Cardiac fibroblast (primary cell): ENCODE measurements around the gene RTCA.

ENCODE experiments used
- DNase-seq, 2 donors: peaks; one replicate each; pipeline versions ENCODE4 v3.0.0 to v3.0.0-alpha.2; 2010; ENCODE audit warnings: low read depth in 2 of 2
- H3K4me3 ChIP-seq, 2 donors: replicated peaks in 1 of 2; 1 replicate in 1 of 2; 2 replicates in 1 of 2; pipeline ENCODE4 v1.5.1; 2011; ENCODE audit warnings: low read depth in 2 of 2, low read length in 2 of 2, mild to moderate bottlenecking in 2 of 2, moderate library complexity in 1 of 2
- TF ChIP-seq, protein P1 (sequence below): IDR thresholded peaks from one replicate; pipeline ENCODE4 v1.5.1; 2011; ENCODE audit warnings: low read depth, mild to moderate bottlenecking, low read length, inconsistent platforms

RTCA gene

DNA sequence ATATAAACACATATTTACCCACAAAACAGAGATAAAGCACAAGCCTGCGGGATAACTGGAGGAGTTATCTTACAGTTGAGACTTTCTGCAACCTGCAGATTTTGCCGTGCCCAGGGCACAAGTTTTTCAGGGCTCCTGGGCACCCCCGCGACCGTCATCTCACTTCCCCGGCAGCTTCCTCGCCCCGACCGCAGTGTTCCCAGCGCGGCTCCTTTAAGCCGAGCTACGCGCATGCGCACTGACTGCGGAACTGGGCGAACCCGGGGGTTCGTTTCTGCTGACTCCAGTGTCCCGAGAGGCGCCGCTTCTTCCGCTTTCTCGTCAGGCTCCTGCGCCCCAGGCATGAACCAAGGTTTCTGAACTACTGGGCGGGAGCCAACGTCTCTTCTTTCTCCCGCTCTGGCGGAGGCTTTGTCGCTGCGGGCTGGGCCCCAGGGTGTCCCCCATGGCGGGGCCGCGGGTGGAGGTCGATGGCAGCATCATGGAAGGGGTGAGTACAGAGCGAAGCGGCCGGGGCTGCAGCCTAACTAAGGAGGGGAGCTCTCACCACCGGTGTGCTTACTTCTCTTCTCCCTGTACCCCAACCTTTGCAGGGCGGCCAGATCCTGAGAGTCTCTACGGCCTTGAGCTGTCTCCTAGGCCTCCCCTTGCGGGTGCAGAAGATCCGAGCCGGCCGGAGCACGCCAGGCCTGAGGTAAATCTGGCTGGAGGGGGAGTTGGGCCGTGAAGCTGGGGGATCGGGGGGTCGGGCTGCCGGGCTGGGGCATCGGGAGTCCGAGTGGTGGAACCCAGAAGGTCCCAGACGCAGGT is at the start of gene RTCA:
RTCA (plus strand) TSS at position 286 of the 810 bp plus-strand sequence; CDS start at position 446, 160 bp downstream.
- TF ChIP-seq, protein P1, sequence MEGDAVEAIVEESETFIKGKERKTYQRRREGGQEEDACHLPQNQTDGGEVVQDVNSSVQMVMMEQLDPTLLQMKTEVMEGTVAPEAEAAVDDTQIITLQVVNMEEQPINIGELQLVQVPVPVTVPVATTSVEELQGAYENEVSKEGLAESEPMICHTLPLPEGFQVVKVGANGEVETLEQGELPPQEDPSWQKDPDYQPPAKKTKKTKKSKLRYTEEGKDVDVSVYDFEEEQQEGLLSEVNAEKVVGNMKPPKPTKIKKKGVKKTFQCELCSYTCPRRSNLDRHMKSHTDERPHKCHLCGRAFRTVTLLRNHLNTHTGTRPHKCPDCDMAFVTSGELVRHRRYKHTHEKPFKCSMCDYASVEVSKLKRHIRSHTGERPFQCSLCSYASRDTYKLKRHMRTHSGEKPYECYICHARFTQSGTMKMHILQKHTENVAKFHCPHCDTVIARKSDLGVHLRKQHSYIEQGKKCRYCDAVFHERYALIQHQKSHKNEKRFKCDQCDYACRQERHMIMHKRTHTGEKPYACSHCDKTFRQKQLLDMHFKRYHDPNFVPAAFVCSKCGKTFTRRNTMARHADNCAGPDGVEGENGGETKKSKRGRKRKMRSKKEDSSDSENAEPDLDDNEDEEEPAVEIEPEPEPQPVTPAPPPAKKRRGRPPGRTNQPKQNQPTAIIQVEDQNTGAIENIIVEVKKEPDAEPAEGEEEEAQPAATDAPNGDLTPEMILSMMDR, result no peak
- peak; percentile 96 to 97 for DNase-seq
- H3K4me3 ChIP-seq, result peak within 1 kb of the TSS; percentile 95 to 98

DNA sequence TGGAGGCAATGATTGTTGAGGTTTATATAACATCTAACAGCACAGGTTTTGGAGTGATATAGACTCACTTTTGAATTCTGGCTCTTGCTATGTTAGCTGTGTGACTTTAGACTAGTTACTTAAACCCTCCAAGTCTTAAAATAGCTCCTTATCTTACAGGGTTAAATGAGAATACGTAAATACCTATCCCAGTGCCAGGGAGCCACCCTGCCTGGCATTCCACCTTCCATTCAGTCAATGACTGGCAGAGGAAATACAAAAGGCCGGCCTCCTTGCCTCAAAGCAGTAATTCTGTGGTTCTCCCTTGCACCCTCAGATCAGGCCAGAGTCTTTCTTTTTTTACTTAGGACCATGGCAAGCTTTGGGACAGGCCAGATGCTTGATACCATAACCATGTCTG is 48.2 kb upstream of the RTCA start:
- H3K4me3 ChIP-seq, result no peak overlapping the region
- TF ChIP-seq, protein P1, result no peak
- DNase-seq, result no peak

DNA sequence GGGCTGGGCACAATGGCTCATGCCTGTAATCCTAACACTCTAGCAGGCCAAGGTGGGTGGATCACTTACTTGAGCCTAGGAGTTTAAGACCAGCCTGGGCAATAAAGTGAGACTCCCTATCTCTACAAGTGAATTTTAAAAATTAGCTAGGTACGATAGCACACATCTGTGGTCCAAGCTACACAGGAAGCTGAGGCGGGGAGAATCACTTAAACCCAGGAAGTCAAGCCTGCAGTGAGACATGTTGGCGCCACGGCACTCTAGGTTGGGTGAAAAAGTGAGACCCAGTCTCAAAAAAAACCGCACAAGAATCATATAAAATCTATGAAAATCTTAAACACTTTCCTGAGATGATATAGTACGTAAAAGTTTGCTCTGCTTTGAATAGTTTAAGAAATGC is 46.6 kb upstream of the RTCA start:
- no peak for DNase-seq
- TF ChIP-seq, protein P1, result no peak
- no peak overlapping the region for H3K4me3 ChIP-seq

DNA sequence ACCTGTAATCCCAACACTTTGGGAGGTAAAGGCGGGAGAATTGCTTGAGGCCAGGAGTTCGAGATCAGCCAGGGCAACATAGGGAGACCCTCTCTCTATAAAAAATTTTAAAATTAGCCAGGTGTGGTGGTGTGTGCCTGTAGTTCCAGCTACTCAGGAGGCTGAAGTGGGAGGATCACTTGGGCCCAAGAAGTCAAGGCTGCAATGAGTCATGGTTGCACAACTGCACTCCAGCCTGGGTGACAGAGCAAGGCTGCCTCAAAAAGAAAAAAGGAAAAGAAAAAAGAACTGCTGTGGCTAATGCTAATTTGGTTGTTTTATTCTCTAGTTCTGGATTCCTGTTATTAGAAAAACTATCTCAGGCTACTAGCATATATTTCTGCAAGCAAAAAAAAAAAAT is 46.1 kb upstream of the RTCA start:
- TF ChIP-seq, protein P1, result no peak
- no peak overlapping the region for H3K4me3 ChIP-seq
- peak; percentile 6 to 43 for DNase-seq

DNA sequence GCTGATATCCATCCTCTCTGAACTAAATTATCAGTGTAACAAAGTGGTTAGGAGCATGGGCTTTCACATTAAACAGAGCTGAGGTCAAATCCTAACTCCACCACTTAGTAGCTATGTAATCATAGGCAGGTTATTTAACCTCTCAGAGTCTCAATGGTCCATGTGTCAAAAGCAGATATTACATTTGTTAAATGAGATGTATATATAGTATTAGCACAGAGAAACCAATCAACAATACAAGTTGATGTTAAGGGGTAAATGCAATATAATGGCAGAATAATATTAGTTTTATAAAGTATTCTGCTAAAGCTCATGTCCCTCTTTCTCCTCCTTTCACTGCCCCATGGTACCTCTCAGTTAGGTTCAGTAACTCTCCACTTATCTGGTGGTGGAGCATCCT is 43.6 kb upstream of the RTCA start:
- no peak for DNase-seq
- TF ChIP-seq, protein P1, result no peak
- no peak overlapping the region for H3K4me3 ChIP-seq

DNA sequence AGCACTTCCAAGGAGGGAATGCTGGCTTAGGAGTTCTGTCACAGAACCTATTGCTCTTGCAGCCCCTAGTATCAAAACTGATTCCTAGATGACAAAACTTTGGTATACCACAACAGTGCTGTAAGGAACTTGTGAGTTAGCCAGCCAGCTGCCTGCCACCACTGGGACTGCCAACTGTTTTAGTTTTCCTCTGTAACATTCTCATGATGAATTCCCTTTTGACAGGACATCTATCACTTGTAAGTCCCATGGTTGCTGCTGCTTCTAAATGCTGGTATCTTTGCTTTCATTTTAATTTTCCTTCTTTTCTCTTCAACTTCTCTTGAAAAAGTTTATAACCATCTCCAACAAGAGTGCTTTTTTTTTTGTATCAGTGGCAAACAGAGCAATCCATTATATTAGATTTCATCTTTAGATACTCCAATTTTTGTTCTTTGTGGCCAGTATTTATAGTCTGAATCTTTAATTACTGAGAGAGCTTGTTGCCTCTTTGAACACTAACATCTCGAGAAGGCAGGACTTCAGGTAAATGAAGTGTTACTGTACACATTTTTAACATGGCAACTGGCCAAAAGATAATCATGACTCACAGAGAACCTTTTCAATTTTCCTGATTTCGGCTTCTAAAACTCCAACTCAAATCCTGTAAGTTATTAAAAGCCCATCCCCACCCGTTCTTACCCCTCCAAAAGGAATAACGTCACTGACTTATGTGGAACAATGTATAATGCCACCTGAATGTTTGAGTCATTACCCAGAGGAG is 36.2 kb upstream of the RTCA start:
- H3K4me3 ChIP-seq, result no peak overlapping the region
- TF ChIP-seq, protein P1, result no peak
- DNase-seq, result peak in 1 of 2 donors; percentile 2
